Measurements from ENCODE around the gene ARID1B.

ARID1B gene

DNA sequence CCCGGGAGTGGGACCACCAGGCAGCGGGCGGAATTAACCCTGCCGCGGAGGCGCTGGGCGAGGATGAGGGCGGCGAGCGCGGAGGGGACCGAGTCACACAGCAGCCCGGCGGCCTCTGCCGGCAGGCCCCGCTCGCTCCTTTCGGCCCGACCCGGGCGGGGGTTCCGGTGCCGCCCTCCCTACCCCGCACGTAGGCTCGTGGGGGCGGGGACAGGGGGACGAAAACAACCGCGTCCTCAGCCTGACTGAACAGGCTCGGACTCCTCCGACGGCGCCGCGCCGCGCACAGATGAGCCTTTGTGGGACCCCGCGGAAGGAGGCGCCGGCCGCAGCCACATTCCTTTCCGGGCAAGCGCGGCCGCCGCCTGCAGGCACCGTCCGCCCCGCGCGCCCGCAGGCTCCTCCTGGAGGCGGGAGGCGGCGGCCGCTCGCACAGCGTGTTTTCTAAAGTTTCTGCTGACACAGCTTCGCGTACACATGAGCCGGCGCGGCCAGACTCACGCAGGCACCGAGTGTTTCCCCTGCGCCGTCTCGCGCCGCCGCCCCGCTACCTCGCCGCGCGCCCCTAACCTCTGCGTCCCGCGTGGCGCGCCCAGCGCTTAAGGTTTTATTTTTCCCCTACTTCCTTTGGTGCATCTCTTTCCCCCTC lies 244.3 kb downstream of the ARID1B start (continued):
- TF ChIP-seq BCL11A (tag by site-specific recombination; IDR thresholded peaks at IDR 0.05; ENCODE audit: low read depth) (peak; percentile 47; the same call in 1 of the 2 replicates), ZNF335 (tag by site-specific recombination; conservative IDR thresholded peaks at IDR 0.05) (peak; percentile 66; the same call in 1 of the 2 replicates), REPIN1 (tag by site-specific recombination; IDR thresholded peaks at IDR 0.05; ENCODE audit: low read depth) (peak; percentile 23; the same call in 1 of the 2 replicates), KLF10 (tag by site-specific recombination; IDR thresholded peaks at IDR 0.05) (peak; percentile 80), KLF9 (tag by site-specific recombination; IDR thresholded peaks at IDR 0.05; ENCODE audit: low read depth) (peak; percentile 81), ZNF626 (tag by site-specific recombination; IDR thresholded peaks at IDR 0.05) (peak; percentile 17; the same call in 1 of the 2 replicates), GLIS2 (tag by site-specific recombination; IDR thresholded peaks at IDR 0.05) (peak; percentile 98), ZNF677 (tag by site-specific recombination; IDR thresholded peaks at IDR 0.05) (no peak), SP7 (tag by site-specific recombination; IDR thresholded peaks at IDR 0.05) (peak; percentile 54), KLF8 (tag by site-specific recombination; IDR thresholded peaks at IDR 0.05) (peak; percentile 97), YY1 (tag by site-specific recombination; IDR thresholded peaks at IDR 0.05) (peak; percentile 15; the same call in 1 of the 2 replicates), ZNF121 (tag by site-specific recombination; IDR thresholded peaks at IDR 0.05) (no peak), ZNF76 (tag by site-specific recombination; IDR thresholded peaks at IDR 0.05; ENCODE audit: borderline replicate concordance, low read depth) (peak; percentile 12; the same call in 1 of the 2 replicates), KLF1 (tag by site-specific recombination; IDR thresholded peaks at IDR 0.05) (peak; percentile 80; the same call in 1 of the 2 replicates), KLF16 (tag by site-specific recombination; IDR thresholded peaks at IDR 0.05) (peak; percentile 61; the same call in 1 of the 2 replicates), ZNF2 (tag by site-specific recombination; IDR thresholded peaks at IDR 0.05) (peak; percentile 4), OSR2 (tag by site-specific recombination; IDR thresholded peaks at IDR 0.05) (peak; percentile 5; the same call in 1 of the 2 replicates), ZNF10 (tag by site-specific recombination; IDR thresholded peaks at IDR 0.05) (peak; percentile 9)
- TF ChIP-seq, protein P1, sequence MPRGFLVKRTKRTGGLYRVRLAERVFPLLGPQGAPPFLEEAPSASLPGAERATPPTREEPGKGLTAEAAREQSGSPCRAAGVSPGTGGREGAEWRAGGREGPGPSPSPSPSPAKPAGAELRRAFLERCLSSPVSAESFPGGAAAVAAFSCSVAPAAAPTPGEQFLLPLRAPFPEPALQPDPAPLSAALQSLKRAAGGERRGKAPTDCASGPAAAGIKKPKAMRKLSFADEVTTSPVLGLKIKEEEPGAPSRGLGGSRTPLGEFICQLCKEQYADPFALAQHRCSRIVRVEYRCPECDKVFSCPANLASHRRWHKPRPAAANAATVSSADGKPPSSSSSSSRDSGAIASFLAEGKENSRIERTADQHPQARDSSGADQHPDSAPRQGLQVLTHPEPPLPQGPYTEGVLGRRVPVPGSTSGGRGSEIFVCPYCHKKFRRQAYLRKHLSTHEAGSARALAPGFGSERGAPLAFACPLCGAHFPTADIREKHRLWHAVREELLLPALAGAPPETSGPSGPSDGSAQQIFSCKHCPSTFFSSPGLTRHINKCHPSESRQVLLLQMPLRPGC (tag by site-specific recombination; IDR thresholded peaks at IDR 0.05): peak; percentile 30; the same call in 1 of the 2 replicates
- TF ChIP-seq, protein P2, sequence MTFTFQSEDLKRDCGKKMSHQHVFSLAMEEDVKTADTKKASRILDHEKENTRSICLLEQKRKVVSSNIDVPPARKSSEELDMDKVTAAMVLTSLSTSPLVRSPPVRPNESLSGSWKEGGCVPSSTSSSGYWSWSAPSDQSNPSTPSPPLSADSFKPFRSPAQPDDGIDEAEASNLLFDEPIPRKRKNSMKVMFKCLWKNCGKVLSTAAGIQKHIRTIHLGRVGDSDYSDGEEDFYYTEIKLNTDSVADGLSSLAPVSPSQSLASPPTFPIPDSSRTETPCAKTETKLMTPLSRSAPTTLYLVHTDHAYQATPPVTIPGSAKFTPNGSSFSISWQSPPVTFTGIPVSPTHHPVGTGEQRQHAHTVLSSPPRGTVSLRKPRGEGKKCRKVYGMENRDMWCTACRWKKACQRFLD (tag by site-specific recombination; IDR thresholded peaks at IDR 0.05): no peak
- TF ChIP-seq, protein P3, sequence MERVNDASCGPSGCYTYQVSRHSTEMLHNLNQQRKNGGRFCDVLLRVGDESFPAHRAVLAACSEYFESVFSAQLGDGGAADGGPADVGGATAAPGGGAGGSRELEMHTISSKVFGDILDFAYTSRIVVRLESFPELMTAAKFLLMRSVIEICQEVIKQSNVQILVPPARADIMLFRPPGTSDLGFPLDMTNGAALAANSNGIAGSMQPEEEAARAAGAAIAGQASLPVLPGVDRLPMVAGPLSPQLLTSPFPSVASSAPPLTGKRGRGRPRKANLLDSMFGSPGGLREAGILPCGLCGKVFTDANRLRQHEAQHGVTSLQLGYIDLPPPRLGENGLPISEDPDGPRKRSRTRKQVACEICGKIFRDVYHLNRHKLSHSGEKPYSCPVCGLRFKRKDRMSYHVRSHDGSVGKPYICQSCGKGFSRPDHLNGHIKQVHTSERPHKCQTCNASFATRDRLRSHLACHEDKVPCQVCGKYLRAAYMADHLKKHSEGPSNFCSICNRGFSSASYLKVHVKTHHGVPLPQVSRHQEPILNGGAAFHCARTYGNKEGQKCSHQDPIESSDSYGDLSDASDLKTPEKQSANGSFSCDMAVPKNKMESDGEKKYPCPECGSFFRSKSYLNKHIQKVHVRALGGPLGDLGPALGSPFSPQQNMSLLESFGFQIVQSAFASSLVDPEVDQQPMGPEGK (tag by site-specific recombination; IDR thresholded peaks at IDR 0.05): peak; percentile 99
- TF ChIP-seq, protein P4, sequence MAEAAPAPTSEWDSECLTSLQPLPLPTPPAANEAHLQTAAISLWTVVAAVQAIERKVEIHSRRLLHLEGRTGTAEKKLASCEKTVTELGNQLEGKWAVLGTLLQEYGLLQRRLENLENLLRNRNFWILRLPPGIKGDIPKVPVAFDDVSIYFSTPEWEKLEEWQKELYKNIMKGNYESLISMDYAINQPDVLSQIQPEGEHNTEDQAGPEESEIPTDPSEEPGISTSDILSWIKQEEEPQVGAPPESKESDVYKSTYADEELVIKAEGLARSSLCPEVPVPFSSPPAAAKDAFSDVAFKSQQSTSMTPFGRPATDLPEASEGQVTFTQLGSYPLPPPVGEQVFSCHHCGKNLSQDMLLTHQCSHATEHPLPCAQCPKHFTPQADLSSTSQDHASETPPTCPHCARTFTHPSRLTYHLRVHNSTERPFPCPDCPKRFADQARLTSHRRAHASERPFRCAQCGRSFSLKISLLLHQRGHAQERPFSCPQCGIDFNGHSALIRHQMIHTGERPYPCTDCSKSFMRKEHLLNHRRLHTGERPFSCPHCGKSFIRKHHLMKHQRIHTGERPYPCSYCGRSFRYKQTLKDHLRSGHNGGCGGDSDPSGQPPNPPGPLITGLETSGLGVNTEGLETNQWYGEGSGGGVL (tag by site-specific recombination; IDR thresholded peaks at IDR 0.05): peak; percentile 60; the same call in 1 of the 2 replicates
- TF ChIP-seq, protein P5, sequence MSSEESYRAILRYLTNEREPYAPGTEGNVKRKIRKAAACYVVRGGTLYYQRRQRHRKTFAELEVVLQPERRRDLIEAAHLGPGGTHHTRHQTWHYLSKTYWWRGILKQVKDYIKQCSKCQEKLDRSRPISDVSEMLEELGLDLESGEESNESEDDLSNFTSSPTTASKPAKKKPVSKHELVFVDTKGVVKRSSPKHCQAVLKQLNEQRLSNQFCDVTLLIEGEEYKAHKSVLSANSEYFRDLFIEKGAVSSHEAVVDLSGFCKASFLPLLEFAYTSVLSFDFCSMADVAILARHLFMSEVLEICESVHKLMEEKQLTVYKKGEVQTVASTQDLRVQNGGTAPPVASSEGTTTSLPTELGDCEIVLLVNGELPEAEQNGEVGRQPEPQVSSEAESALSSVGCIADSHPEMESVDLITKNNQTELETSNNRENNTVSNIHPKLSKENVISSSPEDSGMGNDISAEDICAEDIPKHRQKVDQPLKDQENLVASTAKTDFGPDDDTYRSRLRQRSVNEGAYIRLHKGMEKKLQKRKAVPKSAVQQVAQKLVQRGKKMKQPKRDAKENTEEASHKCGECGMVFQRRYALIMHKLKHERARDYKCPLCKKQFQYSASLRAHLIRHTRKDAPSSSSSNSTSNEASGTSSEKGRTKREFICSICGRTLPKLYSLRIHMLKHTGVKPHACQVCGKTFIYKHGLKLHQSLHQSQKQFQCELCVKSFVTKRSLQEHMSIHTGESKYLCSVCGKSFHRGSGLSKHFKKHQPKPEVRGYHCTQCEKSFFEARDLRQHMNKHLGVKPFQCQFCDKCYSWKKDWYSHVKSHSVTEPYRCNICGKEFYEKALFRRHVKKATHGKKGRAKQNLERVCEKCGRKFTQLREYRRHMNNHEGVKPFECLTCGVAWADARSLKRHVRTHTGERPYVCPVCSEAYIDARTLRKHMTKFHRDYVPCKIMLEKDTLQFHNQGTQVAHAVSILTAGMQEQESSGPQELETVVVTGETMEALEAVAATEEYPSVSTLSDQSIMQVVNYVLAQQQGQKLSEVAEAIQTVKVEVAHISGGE (tag by site-specific recombination; conservative IDR thresholded peaks at IDR 0.05; ENCODE audit: low read depth): peak; percentile 76
- TF ChIP-seq, protein P6, sequence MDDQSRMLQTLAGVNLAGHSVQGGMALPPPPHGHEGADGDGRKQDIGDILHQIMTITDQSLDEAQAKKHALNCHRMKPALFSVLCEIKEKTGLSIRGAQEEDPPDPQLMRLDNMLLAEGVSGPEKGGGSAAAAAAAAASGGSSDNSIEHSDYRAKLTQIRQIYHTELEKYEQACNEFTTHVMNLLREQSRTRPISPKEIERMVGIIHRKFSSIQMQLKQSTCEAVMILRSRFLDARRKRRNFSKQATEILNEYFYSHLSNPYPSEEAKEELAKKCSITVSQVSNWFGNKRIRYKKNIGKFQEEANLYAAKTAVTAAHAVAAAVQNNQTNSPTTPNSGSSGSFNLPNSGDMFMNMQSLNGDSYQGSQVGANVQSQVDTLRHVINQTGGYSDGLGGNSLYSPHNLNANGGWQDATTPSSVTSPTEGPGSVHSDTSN (CRISPR knock-in tag; IDR thresholded peaks at IDR 0.05): peak; percentile 87

Measured in HEK293 (cell line).